Urinary bladder (tissue), 4 donors: ENCODE results near the gene GSTM5. TPM values are rescaled to one million over a fixed set of nuclear protein-coding genes. Genes with fewer than 3 reads are reported as not detected.
"Not testable (repeated sequence)": the region's sequence is repeated elsewhere in the genome, so short reads cannot be mapped to it uniquely, and the experiment has no call there.

ENCODE experiments used
- DNase-seq: peaks from one replicate; pipeline ENCODE4 v3.0.0-alpha.2; 2015; ENCODE audit errors: extremely low spot score
- H3K27ac ChIP-seq: one replicate; pipeline ENCODE4 v1.5.1; 2013; ENCODE audit warnings: low read depth, mild to moderate bottlenecking, moderate library complexity
- H3K36me3 ChIP-seq: one replicate; pipeline ENCODE4 v1.6.1; 2013; ENCODE audit warnings: mild to moderate bottlenecking, moderate library complexity; ENCODE audit not compliant: insufficient read depth
- H3K4me1 ChIP-seq: one replicate; pipeline ENCODE4 v1.6.1; 2013; ENCODE audit warnings: mild to moderate bottlenecking, moderate library complexity; ENCODE audit not compliant: insufficient read depth
- H3K4me3 ChIP-seq: one replicate; pipeline ENCODE4 v1.5.1; 2013; ENCODE audit warnings: low read depth, low read length
- WGBS: extraction: QIAGEN DNeasy Blood & Tissue Kit; methylation state at CpG from one replicate; pipeline ENCODE4 v1.1.7; 2013; 5-methylcytosine and 5-hydroxymethylcytosine counted together
- polyA plus RNA-seq: library from polyadenylated mRNA; stranded (reverse); fragments of 200-250 nt; gene quantifications from one replicate; pipeline ENCODE4 v1.2.3, GENCODE V29; 2013
- total RNA-seq: library from RNA; depleted of rRNA; stranded (reverse); fragments of >200 nt; gene quantifications from one replicate; pipeline ENCODE4 v1.2.3, GENCODE V29; 2014
- donor health status: healthy with polysubstance abuse.
- donor health status: healthy.

The GSTM5 gene
- total and polyA plus RNA-seq, 2 donors: 18.2 to 25.2 TPM

GRCh38 chr1:109754738-109755137 is 42.7 kb downstream of the GSTM5 start:
- Histone ChIP-seq H3K27ac (no peak overlapping the region), H3K4me3 (no peak overlapping the region), H3K4me1 (no peaks in the 10 kb centered on the region), H3K36me3 (no peaks in the 10 kb centered on the region)
- no peak for DNase-seq
- 72% methylated on average over 2 of the region's 2 CpGs for WGBS

- not testable (repeated sequence) for H3K4me1 ChIP-seq, DNase-seq, H3K4me3 ChIP-seq, H3K36me3 ChIP-seq, H3K27ac ChIP-seq
- 91% methylated on average over 5 of the region's 5 CpGs for WGBS
Measured at GRCh38 chr1:109756325-109756724, 44.3 kb downstream of the GSTM5 start.

GRCh38 chr1:109756848-109757521 is 44.9 kb downstream of the GSTM5 start:
- no peak for DNase-seq
- Histone ChIP-seq H3K27ac (no peak overlapping the region), H3K4me1 (no peaks in the 10 kb centered on the region), H3K36me3 (no peaks in the 10 kb centered on the region), H3K4me3 (no peak overlapping the region)
- 89% methylated on average over 7 of the region's 7 CpGs for whole genome bisulfite sequencing

- no peak for DNase-seq
- Histone ChIP-seq H3K36me3 (no peaks in the 10 kb centered on the region), H3K27ac (no peak overlapping the region), H3K4me3 (no peak overlapping the region), H3K4me1 (no peaks in the 10 kb centered on the region)
- WGBS: 93% methylated on average over 13 of the region's 13 CpGs
Measured at GRCh38 chr1:109757936-109758786, 46.1 kb downstream of the GSTM5 start.

- Histone ChIP-seq H3K4me3 (no peak overlapping the region), H3K36me3 (no peaks in the 10 kb centered on the region), H3K27ac (no peak overlapping the region), H3K4me1 (no peaks in the 10 kb centered on the region)
- WGBS: 90% methylated on average over 11 of the region's 11 CpGs
- DNase-seq: no peak
Measured at GRCh38 chr1:109759513-109760334, 47.7 kb downstream of the GSTM5 start.

GRCh38 chr1:109760581-109761226 is 48.7 kb downstream of the GSTM5 start:
- Histone ChIP-seq H3K27ac (no peak overlapping the region), H3K36me3 (no peaks in the 10 kb centered on the region), H3K4me3 (no peak overlapping the region), H3K4me1 (no peaks in the 10 kb centered on the region)
- DNase-seq: no peak
- 89% methylated on average over 7 of the region's 7 CpGs for WGBS

- WGBS: 86% methylated on average over 14 of the region's 14 CpGs
- Histone ChIP-seq H3K36me3 (no peaks in the 10 kb centered on the region), H3K4me3 (no peak overlapping the region), H3K27ac (no peak overlapping the region), H3K4me1 (no peaks in the 10 kb centered on the region)
- no peak for DNase-seq
Measured at GRCh38 chr1:109761227-109762038, 49.4 kb downstream of the GSTM5 start.

- Histone ChIP-seq H3K4me3 (no peak overlapping the region), H3K4me1 (no peaks in the 10 kb centered on the region), H3K27ac (no peak overlapping the region), H3K36me3 (no peaks in the 10 kb centered on the region)
- WGBS: 89% methylated on average over 7 of the region's 7 CpGs
- no peak for DNase-seq
Measured at GRCh38 chr1:109762039-109762585, 50.1 kb downstream of the GSTM5 start.

GRCh38 chr1:109762821-109763645 is 51.0 kb downstream of the GSTM5 start:
- Histone ChIP-seq H3K27ac (no peak overlapping the region), H3K4me1 (no peaks in the 10 kb centered on the region), H3K4me3 (no peak overlapping the region), H3K36me3 (no peaks in the 10 kb centered on the region)
- no peak for DNase-seq
- WGBS: 62% methylated on average over 11 of the region's 11 CpGs

GRCh38 chr1:109763646-109764415 is 51.8 kb downstream of the GSTM5 start, which contains the start of gene EPS8L3:
Gene EPS8L3, minus strand, starts transcription at chr1:109763923. Its CDS starts 2,174 bp downstream, at chr1:109761749.
- WGBS: 88% methylated on average over 11 of the region's 11 CpGs
- no peak within 1 kb of the TSS for H3K4me3 ChIP-seq
- H3K4me1 ChIP-seq: no peaks in the 10 kb centered on the region
- no peak within 1 kb of the TSS for H3K27ac ChIP-seq
- H3K36me3 ChIP-seq: no peaks in the 10 kb centered on the region
- DNase-seq: no peak
